Skin of body (tissue), 2 donors: ENCODE measurements around the gene SLC8A1. TPM values are rescaled to one million over a fixed set of nuclear protein-coding genes. Genes with fewer than 3 reads are reported as not detected.

Source experiments
- DNase-seq: peaks from one replicate; lab custom pipeline; 2025; lab: John Stamatoyannopoulos, UW
- total RNA-seq: library from RNA; depleted of rRNA; stranded (reverse); fragments of >200 nt; gene quantifications from one replicate; pipeline ENCODE4 v1.2.3, GENCODE V29; 2014

The SLC8A1 gene
- total RNA-seq, 1 donor from 2014 or later, result 35.5 TPM

- no peak for DNase-seq
Observed at GRCh38 chr2:40458271-40458794, 6.4 kb upstream of the SLC8A1 start.

- no peak for DNase-seq
Observed at GRCh38 chr2:40457837-40458236, 5.9 kb upstream of the SLC8A1 start.

GRCh38 chr2:40457366-40457765, 5.5 kb upstream of the SLC8A1 start:
- DNase-seq, result no peak

GRCh38 chr2:40456926-40457325, 5.0 kb upstream of the SLC8A1 start:
- no peak for DNase-seq

- no peak for DNase-seq
Observed at GRCh38 chr2:40455661-40456060, 3.8 kb upstream of the SLC8A1 start.

GRCh38 chr2:40454321-40454720, 2.4 kb upstream of the SLC8A1 start:
- DNase-seq, result no peak

GRCh38 chr2:40452786-40453185, 896 bp upstream of the SLC8A1 start:
- no peak for DNase-seq

- no peak for DNase-seq
Observed at GRCh38 chr2:40450796-40451430, 977 bp downstream of the SLC8A1 start.

GRCh38 chr2:40450066-40450795, 1.7 kb downstream of the SLC8A1 start:
- no peak for DNase-seq

- DNase-seq, result no peak
Observed at GRCh38 chr2:40448476-40449079, 3.3 kb downstream of the SLC8A1 start.

GRCh38 chr2:40445467-40445866, 6.4 kb downstream of the SLC8A1 start:
- DNase-seq, result no peak

- no peak for DNase-seq
Observed at GRCh38 chr2:40440835-40441234, 11.1 kb downstream of the SLC8A1 start.

GRCh38 chr2:40439473-40439872, 12.4 kb downstream of the SLC8A1 start:
- DNase-seq, result no peak

- DNase-seq, result no peak
Observed at GRCh38 chr2:40436093-40436475, 15.8 kb downstream of the SLC8A1 start.

GRCh38 chr2:40435426-40436092, 16.3 kb downstream of the SLC8A1 start:
- no peak for DNase-seq

GRCh38 chr2:40434731-40435271, 17.1 kb downstream of the SLC8A1 start:
- no peak for DNase-seq

- peak; percentile 28 for DNase-seq
Observed at GRCh38 chr2:40433736-40434135, 18.2 kb downstream of the SLC8A1 start.

- DNase-seq, result peak; percentile 45
Observed at GRCh38 chr2:40432921-40433483, 18.9 kb downstream of the SLC8A1 start.

- no peak for DNase-seq
Observed at GRCh38 chr2:40431600-40431955, 20.3 kb downstream of the SLC8A1 start.

GRCh38 chr2:40430776-40431599, 20.9 kb downstream of the SLC8A1 start:
- no peak for DNase-seq

GRCh38 chr2:40428439-40428838, 23.5 kb downstream of the SLC8A1 start:
- DNase-seq, result no peak
